ENCODE results near the gene ARHGAP30. TPM values are rescaled to one million over a fixed set of nuclear protein-coding genes. Genes with fewer than 3 reads are reported as not detected.

The ARHGAP30 gene
- total RNA-seq, 2 donors from 2014 or later, result 16.4 to 16.9 TPM

- Histone ChIP-seq H3K27me3 (replicated peaks; ENCODE audit: insufficient read depth) (no peaks in the 10 kb centered on the region), H3K9me3 (no peaks in the 10 kb centered on the region), H3K4me3 (no peak overlapping the region), H3K36me3 (no peaks in the 10 kb centered on the region), H3K27ac (no peak overlapping the region), H3K4me1 (ENCODE audit: control insufficient read depth in 1 of 2, low read depth in 2 of 2) (peaks cover 2 to 21% of the 10 kb centered on the region in 2 donors)
- ATAC-seq (ENCODE audit: insufficient number of reproducible peaks, low FRiP score, low read depth) (no peak), DNase-seq (ENCODE audit: low spot score) (no peak)
- no peak for TF ChIP-seq CTCF (IDR thresholded peaks at IDR 0.05)
Observed at GRCh38 chr1:161095230-161095629, 25.5 kb upstream of the ARHGAP30 start.

- DNase-seq (ENCODE audit: low spot score) (no peak), ATAC-seq (ENCODE audit: insufficient number of reproducible peaks, low FRiP score, low read depth) (no peak)
- Histone ChIP-seq H3K27ac (no peak overlapping the region), H3K4me1 (ENCODE audit: control insufficient read depth in 1 of 2, low read depth in 2 of 2) (peaks cover 2 to 21% of the 10 kb centered on the region in 2 donors), H3K27me3 (replicated peaks; ENCODE audit: insufficient read depth) (no peaks in the 10 kb centered on the region), H3K36me3 (no peaks in the 10 kb centered on the region), H3K9me3 (no peaks in the 10 kb centered on the region), H3K4me3 (no peak overlapping the region)
- TF ChIP-seq CTCF (IDR thresholded peaks at IDR 0.05), result no peak
Observed at GRCh38 chr1:161094481-161094880, 24.8 kb upstream of the ARHGAP30 start.

GRCh38 chr1:161092621-161093028 is 22.9 kb upstream of the ARHGAP30 start:
- H3K4me3 ChIP-seq, result no peak overlapping the region
- H3K36me3 ChIP-seq, result no peaks in the 10 kb centered on the region
- H3K27ac ChIP-seq, result no peak overlapping the region
- DNase-seq (ENCODE audit: low spot score), result no peak
- TF ChIP-seq CTCF (IDR thresholded peaks at IDR 0.05), result no peak
- no peak for ATAC-seq (ENCODE audit: insufficient number of reproducible peaks, low FRiP score, low read depth)
- H3K4me1 ChIP-seq (ENCODE audit: control insufficient read depth in 1 of 2, low read depth in 2 of 2), result peaks cover 2 to 10% of the 10 kb centered on the region in 2 donors
- H3K9me3 ChIP-seq, result no peaks in the 10 kb centered on the region
- H3K27me3 ChIP-seq (replicated peaks; ENCODE audit: insufficient read depth), result no peaks in the 10 kb centered on the region

- Histone ChIP-seq H3K9me3 (no peaks in the 10 kb centered on the region), H3K36me3 (no peaks in the 10 kb centered on the region), H3K4me3 (no peak overlapping the region), H3K27ac (no peak overlapping the region), H3K4me1 (ENCODE audit: control insufficient read depth in 1 of 2, low read depth in 2 of 2) (peaks cover 0 to 3% of the 10 kb centered on the region in 2 donors), H3K27me3 (replicated peaks; ENCODE audit: insufficient read depth) (no peaks in the 10 kb centered on the region)
- ATAC-seq (ENCODE audit: insufficient number of reproducible peaks, low FRiP score, low read depth), result no peak
- TF ChIP-seq CTCF (IDR thresholded peaks at IDR 0.05), result no peak
- DNase-seq (ENCODE audit: low spot score), result no peak
Observed at GRCh38 chr1:161091796-161092507, 22.3 kb upstream of the ARHGAP30 start.

DNA sequence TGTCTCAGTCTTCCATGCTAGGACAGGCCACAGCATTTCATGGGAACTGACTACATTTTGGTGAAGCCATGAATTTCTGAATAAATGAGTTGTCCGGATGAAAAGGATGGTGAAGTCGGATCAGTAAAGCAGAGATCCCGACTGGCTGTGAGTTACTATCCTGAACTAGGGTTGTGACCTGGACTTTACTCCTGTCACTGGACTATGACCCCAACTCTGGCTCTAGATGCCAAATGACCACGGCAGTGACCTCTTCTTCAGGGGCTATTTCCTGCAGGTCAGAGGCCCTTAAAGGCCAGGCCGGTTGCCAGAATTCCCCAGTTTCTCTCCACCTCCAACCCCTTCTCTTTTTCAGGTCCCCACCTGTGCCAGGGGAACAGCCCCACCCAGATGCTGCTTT is 21.4 kb upstream of the ARHGAP30 start:
- H3K27me3 ChIP-seq (replicated peaks; ENCODE audit: insufficient read depth), result no peaks in the 10 kb centered on the region
- no peaks in the 10 kb centered on the region for H3K4me1 ChIP-seq (ENCODE audit: control insufficient read depth in 1 of 2, low read depth in 2 of 2)
- ATAC-seq (ENCODE audit: insufficient number of reproducible peaks, low FRiP score, low read depth) (no peak), DNase-seq (ENCODE audit: low spot score) (no peak)
- TF ChIP-seq CTCF (IDR thresholded peaks at IDR 0.05), result no peak
- no peaks in the 10 kb centered on the region for H3K36me3 ChIP-seq
- H3K4me3 ChIP-seq, result no peak overlapping the region
- no peak overlapping the region for H3K27ac ChIP-seq
- H3K9me3 ChIP-seq, result no peaks in the 10 kb centered on the region

Data from thoracic aorta (tissue), 2 donors.